Activated gamma-delta T cell treated with anti-CD3 and anti-CD28 coated beads, Interleukin-2, amount 50 U/mL, for 16 hours (primary cell): ENCODE results near the gene MTLN.
"Not testable (repeated sequence)": the region's sequence is repeated elsewhere in the genome, so short reads cannot be mapped to it uniquely, and the experiment has no call there.

Source experiments
- DNase-seq: peaks from one replicate; pipeline ENCODE4 v3.0.0-alpha.2; 2020; ENCODE audit warnings: low read depth

The MTLN gene, protein sequence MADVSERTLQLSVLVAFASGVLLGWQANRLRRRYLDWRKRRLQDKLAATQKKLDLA

DNA sequence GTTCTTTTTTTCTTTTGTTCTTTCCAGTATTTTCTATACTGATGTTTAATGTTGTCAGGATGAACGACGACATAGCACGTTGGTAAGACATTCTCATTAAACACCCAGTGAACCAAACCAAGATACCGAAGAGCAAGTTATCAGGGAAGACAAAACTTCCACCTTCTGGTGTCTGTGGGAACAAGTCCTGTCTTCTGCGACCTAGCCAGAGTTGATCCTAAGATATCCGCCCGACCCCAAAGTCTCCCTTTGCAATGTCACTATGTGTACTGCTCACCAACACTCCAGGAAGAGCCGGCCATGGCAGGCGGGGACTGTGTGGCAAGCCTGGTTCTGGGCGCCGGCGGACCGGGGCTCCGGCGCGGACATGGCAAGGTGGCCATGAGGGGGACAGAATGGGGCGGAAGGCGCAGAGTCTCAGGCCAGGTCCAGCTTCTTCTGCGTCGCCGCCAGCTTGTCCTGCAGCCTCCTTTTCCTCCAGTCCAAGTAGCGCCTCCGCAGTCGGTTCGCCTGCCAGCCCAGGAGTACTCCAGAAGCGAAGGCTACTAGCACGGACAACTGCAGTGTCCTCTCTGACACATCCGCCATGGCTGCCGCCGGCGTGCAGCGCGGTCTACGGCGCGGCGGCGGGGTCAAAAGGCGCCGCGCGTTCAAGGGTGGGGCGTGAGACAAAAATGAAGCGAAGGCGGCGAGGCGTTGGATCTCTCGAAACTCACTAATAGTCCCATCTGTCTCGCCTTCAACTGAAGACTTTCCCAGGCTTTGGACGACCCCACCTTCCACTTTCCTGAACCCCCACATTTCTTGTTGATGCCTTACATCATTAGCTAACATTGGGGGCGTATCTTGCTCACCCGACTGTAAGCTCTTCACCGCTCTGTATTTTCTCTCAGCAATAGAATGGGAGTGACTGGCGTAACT is at the start of gene MTLN:
Gene MTLN (minus strand): TSS at position 610 of the 921 bp plus-strand sequence. CDS start 22 bp downstream, at position 588.
- peak; percentile 48 for DNase-seq

DNA sequence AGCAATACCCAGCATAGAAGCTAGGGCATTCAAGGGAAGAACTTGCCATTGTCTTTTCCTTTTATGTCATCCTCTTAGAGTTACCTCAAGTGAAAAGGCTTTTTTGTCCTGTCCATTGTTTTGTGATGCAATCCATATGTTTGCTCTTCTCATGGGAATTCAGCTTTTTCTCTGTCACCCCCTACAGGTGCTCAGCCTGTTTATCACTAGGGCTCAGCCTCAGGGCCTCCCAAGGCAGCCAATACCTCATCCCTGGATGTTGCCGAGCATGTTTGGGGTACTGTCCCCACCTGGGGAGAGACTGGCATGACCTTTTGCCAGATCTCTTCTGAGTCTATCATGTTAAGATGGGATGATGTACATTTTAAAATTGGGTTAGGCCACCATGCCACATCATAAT is 49.6 kb upstream of the MTLN start:
- not testable (repeated sequence) for DNase-seq

DNA sequence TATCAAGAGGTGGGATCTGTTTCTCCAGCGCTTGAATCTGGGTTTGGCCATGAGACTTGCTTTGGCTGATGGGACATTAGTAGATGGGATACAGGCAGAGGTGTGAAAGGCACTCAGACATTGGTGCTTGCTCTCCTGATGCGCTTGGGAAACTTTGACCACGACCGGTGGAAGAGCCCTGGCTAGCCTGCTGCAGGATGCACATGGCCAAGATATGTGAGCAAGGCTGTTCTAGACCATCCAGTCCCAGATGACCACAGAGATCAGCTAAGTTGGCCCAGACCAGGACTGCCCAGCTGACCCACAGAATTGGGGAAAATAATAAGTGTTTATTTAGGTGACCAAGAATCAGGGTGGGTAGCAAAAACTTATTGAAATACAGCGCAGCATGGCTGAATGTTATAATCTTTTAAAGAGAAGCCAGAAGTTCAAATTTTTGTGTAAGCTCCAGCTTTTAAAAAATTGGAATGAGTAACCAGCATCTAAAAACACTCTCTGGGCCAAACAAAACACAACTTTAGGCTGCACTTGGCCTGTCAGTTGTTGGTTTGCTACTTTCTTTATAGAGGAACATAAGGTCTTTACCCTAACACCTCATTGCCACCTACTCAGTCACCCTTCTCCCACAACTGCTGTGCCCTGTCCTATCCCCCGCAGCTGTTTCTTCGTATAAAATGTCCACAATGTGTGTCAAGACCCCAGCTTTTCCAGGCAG is 35.9 kb upstream of the MTLN start:
- DNase-seq = not testable (repeated sequence)

DNA sequence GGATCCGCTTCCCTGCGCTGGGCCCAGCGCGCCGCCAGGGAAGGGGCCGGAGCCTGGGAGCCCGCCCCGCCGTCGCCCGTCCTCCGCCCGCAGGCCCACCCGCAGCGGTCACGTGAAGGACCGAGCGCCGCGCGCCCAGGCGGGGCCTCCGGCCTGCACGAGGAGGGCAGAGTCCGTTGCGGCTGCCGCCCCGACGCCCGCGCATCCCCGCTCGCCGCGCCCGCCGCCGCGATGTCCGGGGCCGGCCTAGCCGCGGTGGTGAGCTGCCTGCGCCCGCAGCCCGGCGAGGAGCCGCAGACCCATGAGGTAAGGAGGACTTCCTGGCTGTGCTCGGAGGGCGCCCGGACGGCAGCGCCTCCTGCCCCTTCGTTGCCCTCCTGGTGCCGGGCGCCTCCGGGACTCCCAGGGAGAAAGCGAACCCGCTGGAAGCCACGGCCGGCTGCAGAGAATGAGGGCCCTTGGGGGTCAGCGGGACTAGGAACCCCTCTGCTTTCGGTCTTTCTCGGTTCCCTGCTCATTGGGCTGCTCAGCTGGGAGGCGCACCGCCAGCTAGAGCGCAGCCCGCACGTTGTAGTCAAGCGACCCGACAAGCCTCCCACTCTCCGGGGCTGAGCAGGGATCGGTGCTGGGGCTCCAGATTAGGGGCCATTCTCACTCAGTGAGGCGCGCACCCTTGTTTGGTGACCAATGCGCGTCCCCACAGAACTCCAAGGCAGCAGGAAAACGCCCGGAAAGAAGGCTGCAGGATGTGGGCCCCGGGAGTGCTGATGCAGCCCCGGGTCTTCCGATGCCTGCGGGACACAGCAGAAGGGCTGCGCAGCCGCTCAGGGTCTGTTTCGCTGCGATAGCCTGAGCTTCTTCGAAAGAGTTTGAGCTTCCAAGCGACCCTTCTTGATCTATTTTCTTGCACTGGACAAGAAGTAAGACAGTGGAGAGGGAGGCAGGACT is 33.4 kb upstream of the MTLN start:
- not testable (repeated sequence) for DNase-seq

DNA sequence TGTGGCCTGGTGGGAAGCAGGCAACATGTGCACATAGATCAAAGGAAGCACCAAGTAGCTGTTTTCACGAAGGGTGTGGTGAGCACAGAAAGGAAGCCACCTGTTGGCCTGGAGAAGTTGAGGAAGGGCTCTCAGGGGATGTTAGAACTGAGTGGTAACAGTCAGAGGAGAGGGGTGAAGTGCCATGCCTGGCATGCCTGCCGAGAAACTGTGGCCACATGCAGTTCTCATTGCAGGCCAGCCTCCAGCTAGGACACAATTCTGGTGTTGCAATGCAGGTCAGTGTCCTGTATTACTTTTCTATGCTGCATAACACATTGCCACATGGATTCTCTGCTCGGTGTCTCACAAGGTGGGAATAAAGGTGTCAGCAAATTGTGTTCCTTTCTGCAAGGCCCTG is 30.9 kb upstream of the MTLN start:
- not testable (repeated sequence) for DNase-seq

DNA sequence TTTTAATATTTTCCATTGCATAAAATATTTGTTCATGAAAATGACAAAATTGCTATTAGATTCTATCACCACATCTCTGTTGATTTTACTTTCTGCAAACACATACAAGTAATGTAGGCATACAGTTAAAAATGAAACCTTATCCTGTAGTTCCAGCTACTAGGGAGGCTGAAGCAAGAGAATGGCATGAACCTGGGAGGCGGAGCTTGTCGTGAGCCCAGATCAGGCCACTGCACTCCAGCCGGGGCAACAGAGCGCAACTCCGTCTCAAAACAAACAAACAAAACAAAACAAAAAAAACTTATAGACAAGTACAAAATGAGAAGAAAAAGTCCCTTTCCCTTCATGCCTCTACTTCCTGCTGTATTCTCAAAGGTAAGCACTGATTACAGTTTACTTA is 22.2 kb upstream of the MTLN start:
- not testable (repeated sequence) for DNase-seq

DNA sequence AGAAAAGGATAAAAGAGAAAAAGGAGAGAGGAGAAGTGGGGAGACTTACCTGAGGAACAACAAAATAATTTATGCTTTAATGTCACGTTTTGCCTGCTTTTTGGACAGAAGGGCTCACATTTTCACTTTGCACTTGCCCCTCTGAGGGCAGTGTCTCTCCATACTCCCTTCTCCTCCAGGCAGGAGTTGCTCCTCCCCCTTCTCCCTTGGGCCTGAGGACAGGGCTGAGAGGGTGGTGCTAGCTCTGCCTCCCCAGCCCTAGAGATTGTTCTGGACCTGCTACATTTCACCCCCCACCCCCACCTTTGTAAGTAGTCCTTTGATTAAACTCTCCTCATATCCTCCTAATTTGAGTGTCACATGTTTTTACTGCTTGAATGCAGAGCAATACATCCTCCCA is 17.5 kb upstream of the MTLN start:
- not testable (repeated sequence) for DNase-seq

DNA sequence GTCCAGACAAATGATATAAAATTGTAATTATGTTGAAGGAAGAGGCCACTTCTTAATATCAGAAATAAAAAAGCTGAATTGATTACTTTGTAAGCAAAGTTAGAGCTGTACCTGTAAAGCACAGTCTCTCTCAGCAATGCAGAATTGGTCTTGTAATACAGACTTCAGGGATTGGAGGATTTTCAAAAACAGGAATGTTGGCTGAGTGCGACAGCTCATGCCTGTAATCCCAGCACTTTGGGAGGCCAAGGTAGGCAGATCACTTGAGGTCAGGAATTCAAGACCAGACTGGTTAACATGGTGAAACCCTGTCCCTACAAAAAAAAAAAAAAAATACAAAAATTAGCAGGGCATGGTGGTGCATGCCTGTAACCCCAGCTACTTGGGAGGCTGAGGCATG is 10.3 kb upstream of the MTLN start:
- not testable (repeated sequence) for DNase-seq

DNA sequence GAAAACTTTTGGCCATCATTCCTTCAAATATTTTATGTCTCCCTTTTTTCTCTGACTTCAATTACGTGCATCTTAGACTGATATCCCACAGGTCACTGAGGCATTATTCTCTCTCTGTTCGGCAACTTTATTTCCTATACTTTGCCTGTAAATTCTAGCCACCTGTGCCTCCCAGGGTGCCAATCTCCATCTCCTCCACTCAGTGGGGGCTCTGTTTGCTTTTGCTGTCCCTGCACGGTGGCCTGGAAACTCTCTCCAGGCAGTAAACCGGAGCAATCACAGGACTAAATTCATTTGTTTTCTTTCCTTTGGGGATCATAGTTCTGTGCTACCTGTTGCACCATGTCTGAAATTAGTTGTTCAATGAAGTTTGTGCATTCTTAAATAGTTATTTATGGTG is 9.6 kb upstream of the MTLN start:
- no peak for DNase-seq

DNA sequence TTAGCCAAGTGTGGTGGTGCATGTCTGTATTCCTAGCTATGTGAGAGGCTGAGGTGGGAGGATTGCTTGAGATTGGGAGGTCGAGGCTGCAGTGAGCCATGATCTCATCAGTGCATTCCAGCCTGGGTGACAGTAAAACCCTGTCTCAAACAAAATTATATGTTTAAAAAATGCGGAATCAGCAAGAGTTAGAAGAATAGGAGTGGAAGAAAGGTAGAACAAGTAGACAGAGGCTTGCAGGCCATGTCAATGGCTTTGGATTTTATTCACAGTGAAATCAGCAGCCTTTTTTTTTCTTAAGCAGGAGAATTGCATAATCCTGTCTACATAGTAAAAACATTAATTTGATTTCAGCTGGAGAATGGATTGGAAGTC is 7.8 kb upstream of the MTLN start:
- DNase-seq = no peak

DNA sequence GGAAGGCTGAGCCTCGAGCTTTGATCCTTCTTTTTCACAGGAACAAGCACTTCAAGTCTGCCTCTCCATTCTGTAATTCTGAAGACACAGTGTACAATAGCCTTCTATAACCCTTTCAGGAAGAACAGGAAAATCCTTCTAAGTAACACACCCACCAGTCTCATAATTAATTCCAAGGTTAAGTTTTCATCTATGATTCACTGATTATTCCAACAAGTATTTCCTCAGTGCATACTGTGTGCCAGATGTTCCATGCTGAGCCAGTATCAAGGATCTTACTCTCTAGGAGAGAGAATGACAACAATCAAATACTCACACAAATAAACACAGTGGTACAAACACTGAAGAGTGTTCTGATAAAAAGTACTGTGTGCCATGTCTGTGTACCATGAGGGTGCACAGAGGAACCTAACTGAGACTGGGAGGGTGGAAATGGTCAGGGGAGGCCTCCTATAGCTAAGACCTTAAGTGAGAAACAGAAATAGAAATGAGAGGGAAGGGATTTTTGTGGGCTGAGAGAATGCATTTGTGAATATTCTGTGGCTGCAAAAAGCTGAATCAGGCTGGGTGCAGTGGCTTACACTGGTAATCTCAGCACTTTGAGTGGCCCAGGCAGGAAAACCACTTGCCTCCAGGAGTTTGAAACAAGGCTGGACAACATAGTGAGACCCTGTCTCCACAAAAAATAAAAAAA is 7.3 kb upstream of the MTLN start:
- DNase-seq = no peak

DNA sequence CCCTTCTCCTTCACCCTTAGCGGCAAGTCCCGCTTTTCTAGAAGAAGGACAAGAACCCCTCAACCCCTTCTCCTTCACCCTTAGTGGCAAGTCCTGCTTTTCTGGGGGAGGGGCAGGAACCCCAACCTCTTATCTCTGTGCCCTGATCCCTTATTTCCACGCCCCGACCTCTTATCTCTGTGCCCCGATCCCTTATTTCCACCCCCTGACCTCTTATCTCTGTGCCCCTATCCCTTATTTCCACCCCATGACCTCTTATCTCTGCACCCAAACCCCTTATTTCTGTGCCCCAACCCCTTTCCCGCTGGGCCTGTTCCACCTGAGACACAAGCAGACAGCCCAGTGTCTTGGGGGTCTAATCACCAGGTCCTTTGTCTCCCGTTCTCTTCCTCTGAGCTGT is 6.5 kb upstream of the MTLN start:
- DNase-seq = not testable (repeated sequence)

DNA sequence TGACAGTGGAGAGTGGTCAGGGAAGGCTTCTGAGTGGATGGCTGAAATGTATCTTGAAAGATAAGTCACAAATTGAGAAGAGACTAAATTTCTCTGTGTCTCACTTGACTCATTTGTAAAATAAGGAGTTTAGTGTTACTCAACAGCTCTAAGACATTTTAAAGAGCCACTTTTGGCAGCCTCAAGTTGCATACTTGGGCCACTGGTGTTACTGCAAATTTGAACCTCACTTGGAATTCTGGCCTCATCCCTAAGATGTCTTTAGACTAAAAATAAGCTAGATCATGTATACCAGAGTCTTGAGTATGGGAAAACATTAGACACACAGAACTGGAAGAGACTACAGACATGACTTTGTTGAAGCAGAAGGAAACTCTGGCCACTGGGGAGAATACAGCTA is 4.5 kb upstream of the MTLN start:
- no peak for DNase-seq

DNA sequence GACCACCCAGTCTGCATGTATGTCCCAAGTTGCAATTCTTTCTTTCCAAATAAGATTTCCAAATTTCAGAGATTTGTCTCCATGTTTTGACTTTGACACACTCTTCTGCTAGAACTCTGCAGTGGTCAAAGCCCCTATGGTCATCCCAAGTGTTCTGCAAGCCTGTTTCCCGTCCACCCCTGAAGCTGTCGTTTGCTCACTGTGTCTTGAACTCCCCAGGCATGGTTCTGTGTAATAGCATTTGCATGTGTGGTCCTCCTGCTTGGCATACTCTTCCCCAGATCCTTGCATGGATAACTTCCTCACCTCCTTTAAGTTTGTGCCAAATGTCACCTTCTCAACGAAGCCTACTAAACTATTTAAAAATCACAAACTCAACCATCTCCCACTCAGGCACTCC is 3.9 kb upstream of the MTLN start:
- DNase-seq = no peak

DNA sequence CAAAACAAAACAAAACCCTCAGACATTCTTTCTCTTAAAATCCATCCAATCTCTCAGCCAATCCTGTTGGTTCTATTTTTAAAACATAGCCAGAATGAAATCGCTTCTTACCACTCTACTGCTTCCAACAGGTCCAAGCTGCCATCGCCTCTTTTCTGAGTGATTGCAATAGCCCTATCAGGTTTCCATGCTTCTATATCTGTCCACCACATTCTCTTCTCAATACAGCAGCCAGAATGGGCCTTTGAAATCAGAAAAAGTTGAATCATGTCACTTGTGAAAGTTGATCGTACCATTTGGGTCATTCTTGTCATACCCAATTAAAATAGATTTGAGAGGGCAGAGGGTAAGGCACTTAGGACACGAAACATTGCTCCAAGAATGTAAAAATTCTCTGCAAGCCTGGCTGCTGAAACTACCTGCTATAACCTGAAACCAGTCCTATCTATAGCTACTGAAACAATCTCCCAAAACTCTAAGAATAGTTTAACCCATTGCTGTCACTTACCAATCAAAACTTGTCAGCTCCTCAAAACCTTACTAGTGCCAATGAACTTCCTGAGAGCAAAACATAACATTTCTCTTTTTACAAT is 3.3 kb upstream of the MTLN start:
- DNase-seq = no peak

DNA sequence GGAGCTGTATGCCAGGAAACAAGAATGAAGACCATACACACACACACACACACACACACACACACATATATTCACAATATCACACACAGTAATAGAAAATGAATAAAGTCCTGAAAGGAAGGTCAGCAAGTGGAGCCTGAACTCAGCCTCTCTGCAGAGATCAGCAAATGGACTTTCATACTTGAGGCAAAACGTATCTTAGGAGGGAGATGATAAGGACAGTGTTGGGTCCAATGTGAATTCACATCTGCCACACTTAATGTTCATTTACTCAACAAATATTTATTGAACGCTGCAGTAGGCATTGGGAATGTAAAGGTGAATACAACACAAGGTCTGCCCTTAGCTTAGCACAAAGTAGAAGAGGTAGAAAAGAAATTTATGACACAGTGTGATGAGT is 2.7 kb upstream of the MTLN start:
- DNase-seq = no peak

DNA sequence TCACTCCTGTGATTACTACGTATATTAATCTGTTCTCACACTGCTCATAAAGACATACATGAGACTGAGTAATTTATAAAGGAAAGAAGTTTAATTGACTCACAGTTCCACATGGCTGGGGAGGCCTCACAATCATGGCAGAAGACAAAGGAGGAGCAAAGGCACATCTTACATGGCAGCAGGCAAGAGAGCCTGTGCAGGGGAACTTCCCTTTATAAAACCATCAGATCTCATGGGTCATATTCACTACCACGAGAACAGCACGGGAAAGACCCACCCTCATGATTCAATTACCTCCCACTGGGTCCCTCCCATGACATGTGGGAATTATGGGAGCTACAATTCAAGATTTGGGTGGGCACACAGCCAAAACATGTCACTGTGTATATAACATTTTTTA is 1.2 kb upstream of the MTLN start:
- not testable (repeated sequence) for DNase-seq

DNA sequence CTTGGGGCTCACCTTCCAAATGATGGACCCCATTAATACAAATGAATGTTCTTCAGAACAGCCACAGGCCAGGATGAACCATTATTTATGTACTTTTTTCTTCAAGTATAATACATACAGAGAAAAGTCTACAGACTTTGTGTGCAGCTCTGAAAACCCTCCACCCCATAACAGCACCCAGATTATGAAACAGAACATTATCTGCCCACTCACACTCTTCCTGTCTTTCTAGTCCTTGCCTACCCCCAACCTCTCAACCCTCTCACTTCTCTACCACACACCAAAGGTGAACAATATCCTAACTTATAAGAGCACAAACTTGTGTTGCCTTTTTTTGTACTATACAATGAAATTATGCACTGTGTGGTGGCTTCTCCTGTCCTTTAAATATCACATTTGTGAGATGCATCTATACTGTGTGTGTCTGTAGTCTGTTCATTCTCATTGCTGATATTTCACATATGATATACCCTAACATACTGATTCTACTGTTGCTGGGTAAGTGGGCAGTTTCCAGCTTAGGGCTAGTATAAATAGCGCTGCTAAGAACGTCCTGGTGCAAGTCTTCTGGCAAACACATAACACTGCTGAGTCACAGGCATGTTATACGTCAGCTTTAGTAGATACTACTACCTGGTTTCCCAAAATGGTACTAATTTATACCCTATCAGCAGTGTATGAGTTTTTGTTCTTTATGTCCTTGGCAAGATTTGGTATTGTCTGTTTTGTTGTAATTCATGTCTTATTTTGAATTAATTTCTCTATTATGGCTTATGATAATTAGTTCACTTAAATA is 6.5 kb downstream of the MTLN start:
- DNase-seq = no peak

DNA sequence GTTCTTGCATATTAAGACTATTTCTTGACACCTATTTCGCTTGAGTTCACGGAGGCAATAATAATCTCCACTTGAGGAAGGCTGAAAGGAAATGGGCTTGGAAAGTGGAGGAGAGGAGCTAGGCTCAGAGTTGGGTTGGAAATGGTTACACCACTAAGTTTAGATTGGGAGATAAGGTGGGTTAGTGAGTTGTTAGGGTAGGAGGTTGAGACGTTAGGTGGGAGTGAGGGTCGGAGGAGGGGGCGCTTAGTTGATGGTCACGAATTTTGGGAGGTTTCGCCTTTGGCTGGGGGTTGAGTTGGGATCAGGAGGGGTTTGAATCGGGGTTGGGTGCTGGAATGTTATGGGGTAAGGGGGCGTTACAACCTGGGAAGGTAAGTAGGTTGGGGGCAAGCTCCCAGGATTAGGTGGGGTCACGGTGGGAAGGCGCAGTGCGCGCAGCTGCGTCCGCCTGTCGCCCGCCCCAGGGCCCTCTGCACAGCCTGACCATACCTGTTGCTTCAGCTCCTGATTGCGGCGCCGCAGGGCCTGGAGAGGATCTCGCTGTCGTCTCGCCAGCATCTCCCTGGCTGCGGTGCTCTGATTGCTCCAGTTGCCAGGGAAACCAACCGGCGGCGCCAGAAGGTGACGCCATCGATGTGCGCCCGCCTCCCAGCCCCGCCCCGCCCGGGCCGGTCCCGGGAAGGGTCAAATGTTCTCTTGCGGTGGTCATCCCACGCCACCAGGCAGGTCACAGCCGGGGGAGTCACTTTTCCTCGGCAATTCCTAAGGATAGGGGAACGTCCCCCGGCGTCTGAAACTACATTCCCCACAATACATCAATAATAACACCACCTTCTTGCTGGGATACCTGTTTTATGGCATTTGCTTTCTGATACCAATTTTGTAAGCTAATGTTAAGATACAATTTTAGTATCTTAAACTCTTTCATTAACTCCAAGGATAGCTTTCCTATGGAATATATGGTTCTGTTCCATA is 7.7 kb downstream of the MTLN start, which contains the start of gene NPHP1:
Gene NPHP1 (minus strand): TSS at position 606 of the 978 bp plus-strand sequence. CDS start 45 bp downstream, at position 561.
- DNase-seq = peak; percentile 72
